SKM-1 treated with dmso at 0.1 percent for 144 hours (cell line): Measurements from ENCODE around the gene NXPH1.

ENCODE experiments used
- DNase-seq: peaks from one replicate; lab custom pipeline; 2025; ENCODE audit not compliant: unreplicated experiment; lab: John Stamatoyannopoulos, UW

Gene NXPH1

GRCh38 chr7:8435590-8436545, 2.5 kb downstream of the NXPH1 start:
- no peak for DNase-seq

GRCh38 chr7:8436965-8437364, 3.6 kb downstream of the NXPH1 start:
- DNase-seq: peak; percentile 9

- DNase-seq: no peak
These were observed 4.2 kb downstream of the NXPH1 start for GRCh38 chr7:8437606-8438005.

GRCh38 chr7:8440670-8441069, 7.3 kb downstream of the NXPH1 start:
- DNase-seq: no peak

GRCh38 chr7:8441106-8441965, 7.9 kb downstream of the NXPH1 start:
- no peak for DNase-seq

GRCh38 chr7:8442051-8442813, 8.8 kb downstream of the NXPH1 start:
- no peak for DNase-seq

- DNase-seq: no peak
These were observed 9.4 kb downstream of the NXPH1 start for GRCh38 chr7:8442814-8443304.

- DNase-seq: no peak
These were observed 10.4 kb downstream of the NXPH1 start for GRCh38 chr7:8443576-8444467.

GRCh38 chr7:8444468-8444769, 11.0 kb downstream of the NXPH1 start:
- no peak for DNase-seq

GRCh38 chr7:8453535-8453934, 20.1 kb downstream of the NXPH1 start:
- DNase-seq: no peak

- no peak for DNase-seq
These were observed 22.0 kb downstream of the NXPH1 start for GRCh38 chr7:8455426-8455825.

GRCh38 chr7:8462309-8462708, 28.9 kb downstream of the NXPH1 start:
- DNase-seq: no peak

- no peak for DNase-seq
These were observed 31.9 kb downstream of the NXPH1 start for GRCh38 chr7:8465338-8465737.

GRCh38 chr7:8480527-8480926, 47.1 kb downstream of the NXPH1 start:
- no peak for DNase-seq

GRCh38 chr7:8481096-8481495, 47.7 kb downstream of the NXPH1 start:
- DNase-seq: no peak

GRCh38 chr7:8481752-8482446, 48.5 kb downstream of the NXPH1 start:
- DNase-seq: peak; percentile 52

GRCh38 chr7:8490391-8491045, 57.1 kb downstream of the NXPH1 start:
- DNase-seq: no peak

GRCh38 chr7:8491106-8491505, 57.7 kb downstream of the NXPH1 start:
- DNase-seq: no peak
